ENCODE measurements around the gene ASZ1. TPM values are rescaled to one million over a fixed set of nuclear protein-coding genes. Genes with fewer than 3 reads are reported as not detected.

Gene ASZ1
- total RNA-seq, 2 donors from 2014 or later: not detected

Other genes with a start within 250 kb of the ASZ1 start
- 1 to 10 TPM in 1 of 2 donors, not detected in 1; 2.7 TPM for gene WNT2, start 104.4 kb downstream of the ASZ1 start, total RNA-seq
- gene CFTR, start 52.5 kb upstream of the ASZ1 start, total RNA-seq: under 1 TPM; 0.37 to 0.68 TPM

Measured in left cardiac atrium (tissue), 2 donors.